ENCODE data around the gene STX17. TPM values are rescaled to one million over a fixed set of nuclear protein-coding genes. Genes with fewer than 3 reads are reported as not detected.
"Not testable (repeated sequence)": the region's sequence is repeated elsewhere in the genome, so short reads cannot be mapped to it uniquely, and the experiment has no call there.

The STX17 gene
- 10 to 100 TPM; 31.8 to 42.2 TPM for total RNA-seq
- 10 to 100 TPM; 16.2 to 23.0 TPM for polyA plus RNA-seq (ENCODE audit: insufficient read length in 2 of 2)
- long read RNA-seq, donor 1, transcript STX17-201 (8 exons, 2,713 nt) = major isoform, 5 of 7 reads
- long read RNA-seq, donor 1, partial matches to known transcripts = 0 of 7 reads
- long read RNA-seq, donor 1, other reads (novel, unspliced or antisense) = 0 of 7 reads
- long read RNA-seq, donor 2, partial matches to known transcripts = 0 of 2 reads
- long read RNA-seq, donor 2, other reads (novel, unspliced or antisense) = 0 of 2 reads
- long read RNA-seq, donor 3, transcript STX17-201 (8 exons, 2,713 nt) = major isoform, 5 of 5 reads
- long read RNA-seq, donor 3, partial matches to known transcripts = 0 of 5 reads
- long read RNA-seq, donor 3, other reads (novel, unspliced or antisense) = 0 of 5 reads
- long read RNA-seq, donor 4, transcript STX17-201 (8 exons, 2,713 nt) = major isoform, 5 of 9 reads
- long read RNA-seq, donor 4, partial matches to known transcripts = 0 of 9 reads
- long read RNA-seq, donor 4, other reads (novel, unspliced or antisense) = 0 of 9 reads

DNA sequence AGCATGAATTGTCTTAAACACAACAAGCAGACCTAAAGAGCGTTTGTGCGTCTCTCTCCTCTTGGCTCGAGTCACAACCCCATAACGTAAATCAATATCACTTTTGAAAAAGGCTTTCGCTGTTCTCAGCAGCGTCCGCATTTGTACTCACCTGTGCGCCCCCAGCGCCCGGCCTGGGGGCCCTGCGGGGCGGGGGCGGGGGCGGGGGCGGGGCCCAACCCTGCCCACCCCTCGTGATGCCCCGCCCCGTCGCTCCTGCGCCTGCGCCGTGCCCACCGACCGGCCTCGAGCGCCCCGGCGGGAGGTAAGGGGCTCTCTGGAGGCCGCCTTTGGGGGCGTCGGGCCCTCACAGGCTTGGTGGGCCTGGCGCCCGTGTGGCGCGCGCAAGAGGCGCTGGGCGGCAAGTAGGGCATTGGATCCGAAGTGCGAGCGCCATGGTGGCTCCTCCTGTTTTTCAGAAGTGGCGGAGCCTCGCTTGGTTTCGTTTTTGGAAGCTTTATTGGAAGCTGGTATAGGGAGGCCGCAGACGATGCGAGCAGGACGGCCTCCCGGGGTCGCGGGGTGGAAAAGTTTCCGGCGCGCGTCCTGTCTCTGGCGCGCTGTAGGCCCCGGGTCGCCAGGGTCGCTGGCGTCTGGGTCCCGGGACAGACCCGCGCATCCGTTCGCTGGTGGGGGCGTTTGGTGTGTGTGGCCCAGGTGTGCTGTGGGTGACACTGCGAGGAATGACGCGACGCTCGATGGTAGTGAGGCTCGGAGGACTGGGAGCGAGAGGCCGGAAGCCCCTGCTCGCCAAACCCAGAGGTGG lies at the start of gene STX17:
Gene STX17 (plus strand): TSS at position 252 of the 805 bp plus-strand sequence. CDS start 8,586 bp downstream, outside the sequence.
- Histone ChIP-seq H3K9me3 (ENCODE audit: control insufficient read depth, insufficient read depth, low read length) (no peaks in the 10 kb centered on the region), H3K4me3 (ENCODE audit: low read depth, low read length) (peak within 1 kb of the TSS; percentile 92), H3K4me1 (ENCODE audit: control insufficient read depth, insufficient read depth, low read length) (no peaks in the 10 kb centered on the region), H3K27ac (ENCODE audit: low read depth, low read length) (peak within 1 kb of the TSS; percentile 86), H3K36me3 (ENCODE audit: control insufficient read depth, insufficient read depth, low read length) (no peaks in the 10 kb centered on the region), H3K27me3 (ENCODE audit: control insufficient read depth, insufficient read depth, low read length) (no peaks in the 10 kb centered on the region)
- DNase-seq (ENCODE audit: low read depth in 4 of 6, low spot score in 6 of 6) = peak; percentile 67 to 94 (median 74)
- WGBS (ENCODE audit: insufficient coverage) = 0% methylated on average over 75 of the region's 76 CpGs

GRCh38 chr9:99857576-99857975 lies 48.9 kb upstream of the STX17 start:
- WGBS (ENCODE audit: insufficient coverage) = no CpG with 5 or more reads among the region's 3 CpGs
- not testable (repeated sequence) for H3K4me1 ChIP-seq (ENCODE audit: control insufficient read depth, insufficient read depth, low read length); H3K9me3 ChIP-seq (ENCODE audit: control insufficient read depth, insufficient read depth, low read length); H3K36me3 ChIP-seq (ENCODE audit: control insufficient read depth, insufficient read depth, low read length); H3K4me3 ChIP-seq (ENCODE audit: low read depth, low read length); DNase-seq (ENCODE audit: low read depth in 4 of 6, low spot score in 6 of 6); H3K27me3 ChIP-seq (ENCODE audit: control insufficient read depth, insufficient read depth, low read length); H3K27ac ChIP-seq (ENCODE audit: low read depth, low read length)

DNA sequence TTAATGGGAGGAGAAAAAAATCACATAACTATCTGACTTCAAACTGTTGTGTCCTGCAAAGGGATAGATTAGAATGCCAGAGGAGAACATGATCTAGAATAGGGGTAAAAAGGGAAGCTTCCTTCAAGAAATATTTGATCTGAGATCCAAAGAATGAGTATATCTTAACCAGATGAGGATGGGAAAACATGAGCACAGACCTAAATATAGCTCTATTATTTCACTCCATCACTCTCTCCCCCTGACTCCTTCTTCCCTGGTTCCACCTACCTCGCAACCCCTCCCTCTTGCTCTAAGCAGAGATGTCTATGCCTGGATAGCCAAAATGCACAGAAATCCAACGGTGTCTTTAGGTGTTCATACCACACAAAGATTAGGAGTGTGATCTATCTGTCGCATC lies 48.4 kb upstream of the STX17 start:
- WGBS (ENCODE audit: insufficient coverage) = 100% methylated on average over 1 of the region's 3 CpGs
- no peak overlapping the region for H3K4me3 ChIP-seq (ENCODE audit: low read depth, low read length)
- peaks cover 2% of the 10 kb centered on the region for H3K36me3 ChIP-seq (ENCODE audit: control insufficient read depth, insufficient read depth, low read length)
- DNase-seq (ENCODE audit: low read depth in 4 of 6, low spot score in 6 of 6) = no peak
- no peaks in the 10 kb centered on the region for H3K9me3 ChIP-seq (ENCODE audit: control insufficient read depth, insufficient read depth, low read length)
- H3K4me1 ChIP-seq (ENCODE audit: control insufficient read depth, insufficient read depth, low read length) = no peaks in the 10 kb centered on the region
- H3K27me3 ChIP-seq (ENCODE audit: control insufficient read depth, insufficient read depth, low read length) = no peaks in the 10 kb centered on the region
- no peak overlapping the region for H3K27ac ChIP-seq (ENCODE audit: low read depth, low read length)

- H3K36me3 ChIP-seq (ENCODE audit: control insufficient read depth, insufficient read depth, low read length) = peaks cover 2% of the 10 kb centered on the region
- no peak overlapping the region for H3K4me3 ChIP-seq (ENCODE audit: low read depth, low read length)
- DNase-seq (ENCODE audit: low read depth in 4 of 6, low spot score in 6 of 6) = peak in 5 of 6 donors; percentile 24 to 84 (median 53)
- no peaks in the 10 kb centered on the region for H3K27me3 ChIP-seq (ENCODE audit: control insufficient read depth, insufficient read depth, low read length)
- 0% methylated on average over 1 of the region's 5 CpGs for WGBS (ENCODE audit: insufficient coverage)
- no peak overlapping the region for H3K27ac ChIP-seq (ENCODE audit: low read depth, low read length)
- H3K9me3 ChIP-seq (ENCODE audit: control insufficient read depth, insufficient read depth, low read length) = no peaks in the 10 kb centered on the region
- no peaks in the 10 kb centered on the region for H3K4me1 ChIP-seq (ENCODE audit: control insufficient read depth, insufficient read depth, low read length)
These were observed 47.0 kb upstream of the STX17 start for GRCh38 chr9:99859243-99859980.

DNA sequence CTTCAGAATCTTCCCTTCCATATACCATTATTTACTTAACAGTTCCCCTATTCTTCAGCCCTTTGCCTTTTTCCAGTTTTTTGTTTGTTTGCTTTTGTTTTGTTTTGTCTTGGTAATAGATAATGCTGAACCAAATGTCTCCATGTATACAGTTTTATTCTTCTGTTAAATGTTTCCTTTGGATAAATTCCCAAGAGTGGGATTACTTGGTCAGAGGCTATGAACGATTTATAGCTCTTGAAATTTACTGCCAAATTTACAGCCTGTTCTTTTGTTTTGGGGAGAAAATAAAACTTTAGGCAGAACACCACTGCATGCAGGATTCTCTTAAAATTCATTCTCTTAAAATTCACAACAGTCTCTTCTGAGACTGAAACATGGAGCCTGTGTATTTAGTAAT lies 46.2 kb upstream of the STX17 start:
- H3K36me3 ChIP-seq (ENCODE audit: control insufficient read depth, insufficient read depth, low read length) = peaks cover 2% of the 10 kb centered on the region
- no peak overlapping the region for H3K4me3 ChIP-seq (ENCODE audit: low read depth, low read length)
- peak in 2 of 6 donors; percentile 14 to 15 for DNase-seq (ENCODE audit: low read depth in 4 of 6, low spot score in 6 of 6)
- WGBS (ENCODE audit: insufficient coverage) = no CpG with 5 or more reads among the region's 1 CpG
- no peaks in the 10 kb centered on the region for H3K4me1 ChIP-seq (ENCODE audit: control insufficient read depth, insufficient read depth, low read length)
- no peaks in the 10 kb centered on the region for H3K9me3 ChIP-seq (ENCODE audit: control insufficient read depth, insufficient read depth, low read length)
- no peak overlapping the region for H3K27ac ChIP-seq (ENCODE audit: low read depth, low read length)
- H3K27me3 ChIP-seq (ENCODE audit: control insufficient read depth, insufficient read depth, low read length) = no peaks in the 10 kb centered on the region

- Histone ChIP-seq H3K27me3 (ENCODE audit: control insufficient read depth, insufficient read depth, low read length) (no peaks in the 10 kb centered on the region), H3K4me3 (ENCODE audit: low read depth, low read length) (no peak overlapping the region), H3K36me3 (ENCODE audit: control insufficient read depth, insufficient read depth, low read length) (peaks cover 2% of the 10 kb centered on the region), H3K4me1 (ENCODE audit: control insufficient read depth, insufficient read depth, low read length) (no peaks in the 10 kb centered on the region), H3K9me3 (ENCODE audit: control insufficient read depth, insufficient read depth, low read length) (no peaks in the 10 kb centered on the region), H3K27ac (ENCODE audit: low read depth, low read length) (no peak overlapping the region)
- no CpG with 5 or more reads among the region's 2 CpGs for WGBS (ENCODE audit: insufficient coverage)
- no peak for DNase-seq (ENCODE audit: low read depth in 4 of 6, low spot score in 6 of 6)
These were observed 42.5 kb upstream of the STX17 start for GRCh38 chr9:99863955-99864354.

DNA sequence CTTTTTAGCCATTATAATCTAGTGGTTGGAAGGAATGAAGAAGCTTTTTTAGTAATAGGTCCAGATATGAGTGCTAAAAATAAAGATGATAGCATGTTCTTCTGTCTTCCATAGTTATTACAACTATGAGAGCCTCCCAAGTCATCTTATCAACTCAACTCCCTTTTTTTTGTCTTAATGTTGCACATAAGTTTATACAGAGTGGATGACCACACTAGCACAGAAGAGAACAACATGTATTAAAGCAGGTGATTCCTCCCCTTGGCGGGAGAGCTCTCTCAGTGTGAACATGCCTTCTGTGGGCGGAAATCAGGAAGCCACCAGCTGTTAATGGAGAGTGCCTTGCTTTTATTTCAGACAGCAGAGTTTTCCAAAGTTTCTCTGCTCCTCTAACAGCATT lies 40.1 kb upstream of the STX17 start:
- H3K27me3 ChIP-seq (ENCODE audit: control insufficient read depth, insufficient read depth, low read length) = no peaks in the 10 kb centered on the region
- no peak overlapping the region for H3K27ac ChIP-seq (ENCODE audit: low read depth, low read length)
- DNase-seq (ENCODE audit: low read depth in 4 of 6, low spot score in 6 of 6) = no peak
- no peaks in the 10 kb centered on the region for H3K9me3 ChIP-seq (ENCODE audit: control insufficient read depth, insufficient read depth, low read length)
- no CpG with 5 or more reads among the region's 2 CpGs for WGBS (ENCODE audit: insufficient coverage)
- no peak overlapping the region for H3K4me3 ChIP-seq (ENCODE audit: low read depth, low read length)
- no peaks in the 10 kb centered on the region for H3K4me1 ChIP-seq (ENCODE audit: control insufficient read depth, insufficient read depth, low read length)
- peaks cover under 1% of the 10 kb centered on the region for H3K36me3 ChIP-seq (ENCODE audit: control insufficient read depth, insufficient read depth, low read length)

GRCh38 chr9:99867536-99867935 lies 38.9 kb upstream of the STX17 start:
- WGBS (ENCODE audit: insufficient coverage) = no CpG with 5 or more reads among the region's 3 CpGs
- DNase-seq (ENCODE audit: low read depth in 4 of 6, low spot score in 6 of 6) = no peak

GRCh38 chr9:99867968-99868367 lies 38.5 kb upstream of the STX17 start:
- Histone ChIP-seq H3K27me3 (ENCODE audit: control insufficient read depth, insufficient read depth, low read length) (no peaks in the 10 kb centered on the region), H3K27ac (ENCODE audit: low read depth, low read length) (no peak overlapping the region), H3K9me3 (ENCODE audit: control insufficient read depth, insufficient read depth, low read length) (no peaks in the 10 kb centered on the region), H3K4me1 (ENCODE audit: control insufficient read depth, insufficient read depth, low read length) (no peaks in the 10 kb centered on the region), H3K4me3 (ENCODE audit: low read depth, low read length) (no peak overlapping the region), H3K36me3 (ENCODE audit: control insufficient read depth, insufficient read depth, low read length) (no peaks in the 10 kb centered on the region)
- no peak for DNase-seq (ENCODE audit: low read depth in 4 of 6, low spot score in 6 of 6)

More at GRCh38 chr9:99867536-99867935, 38.9 kb upstream of the STX17 start:
- no peaks in the 10 kb centered on the region for H3K9me3 ChIP-seq (ENCODE audit: control insufficient read depth, insufficient read depth, low read length)
- no peak overlapping the region for H3K4me3 ChIP-seq (ENCODE audit: low read depth, low read length)
- no peaks in the 10 kb centered on the region for H3K36me3 ChIP-seq (ENCODE audit: control insufficient read depth, insufficient read depth, low read length)
- H3K4me1 ChIP-seq (ENCODE audit: control insufficient read depth, insufficient read depth, low read length) = no peaks in the 10 kb centered on the region
- no peaks in the 10 kb centered on the region for H3K27me3 ChIP-seq (ENCODE audit: control insufficient read depth, insufficient read depth, low read length)
- no peak overlapping the region for H3K27ac ChIP-seq (ENCODE audit: low read depth, low read length)
